PC-3 (cell line): Measurements from ENCODE around the gene ARL6IP1. TPM values are rescaled to one million over a fixed set of nuclear protein-coding genes. Genes with fewer than 3 reads are reported as not detected.

ENCODE experiments used
- ATAC-seq: fragments of 200-7000 bp; cut with Tn5 transposase; 2 replicates; pipeline ENCODE4 v1.9.1; 2020; ENCODE audit warnings: mild to moderate bottlenecking, moderate library complexity
- BruUV-seq: library from RNA; stranded (reverse); fragments of 400-500 nt; replicated peaks from 2 replicates; lab custom pipeline; 2021; lab: Mats Ljungman, UMichigan
- CTCF ChIA-PET: fragments of 300-600 bp; sonication (Branson Sonifier 250); formaldehyde crosslinking; loops from one replicate; lab custom pipeline; 2022; ENCODE audit warnings: antibody characterized with exemption; lab: Charles Lee
- POLR2A ChIA-PET: fragments of 300-600 bp; sonication (Branson Sonifier 250); formaldehyde crosslinking; loops from one replicate; lab custom pipeline; 2022; ENCODE audit warnings: antibody characterized with exemption; ENCODE audit not compliant: unreplicated experiment; lab: Charles Lee
- DNase-seq: peaks from one replicate; pipeline ENCODE4 v3.0.0-alpha.2; 2015
- H2AFZ ChIP-seq: fragments of 300-600 bp; sonication (generic); 2 replicates; pipeline ENCODE4 v1.6.0; 2016; ENCODE audit warnings: antibody characterized with exemption, low read length
- H3F3A ChIP-seq: fragments of 300-600 bp; sonication (generic); one replicate; pipeline ENCODE4 v1.6.0; 2017; ENCODE audit warnings: antibody characterized with exemption, low read length, control low read depth, mild to moderate bottlenecking; ENCODE audit not compliant: unreplicated experiment
- H3K27ac ChIP-seq: fragments of 300-600 bp; sonication (generic); 2 replicates; pipeline ENCODE4 v1.5.1; 2016; ENCODE audit warnings: mild to moderate bottlenecking, low read length
- H3K27me3 ChIP-seq: fragments of 300-600 bp; sonication (generic); 2 replicates; pipeline ENCODE4 v1.6.1; 2016; ENCODE audit warnings: low read length, mixed read lengths
- H3K36me3 ChIP-seq: fragments of 300-600 bp; sonication (generic); 2 replicates; pipeline ENCODE4 v1.6.1; 2016; ENCODE audit warnings: low read depth, mixed run types, low read length, mixed read lengths
- H3K4me1 ChIP-seq: fragments of 300-600 bp; sonication (generic); 2 replicates; pipeline ENCODE4 v1.5.1; 2016; ENCODE audit warnings: low read length; ENCODE audit not compliant: insufficient read depth
- H3K4me2 ChIP-seq: fragments of 300-600 bp; sonication (generic); 2 replicates; pipeline ENCODE4 v1.6.0; 2016; ENCODE audit warnings: low read length
- H3K4me3 ChIP-seq: fragments of 300-600 bp; sonication (generic); 2 replicates; pipeline ENCODE4 v1.5.1; 2016; ENCODE audit warnings: mild to moderate bottlenecking, low read length, mixed read lengths
- H3K79me2 ChIP-seq: fragments of 300-600 bp; sonication (generic); 2 replicates; pipeline ENCODE4 v1.6.1; 2017; ENCODE audit warnings: low read length, mixed read lengths
- H3K9ac ChIP-seq: fragments of 300-600 bp; sonication (generic); 2 replicates; pipeline ENCODE4 v1.6.0; 2016; ENCODE audit warnings: mild to moderate bottlenecking, low read length
- H3K9me2 ChIP-seq: fragments of 300-600 bp; sonication (generic); replicated peaks from 2 replicates; pipeline ENCODE4 v1.6.1; 2016; ENCODE audit warnings: mixed run types, low read length, mixed read lengths
- H3K9me3 ChIP-seq: fragments of 300-600 bp; sonication (generic); 2 replicates; pipeline ENCODE4 v1.6.1; 2016; ENCODE audit warnings: low read length, mixed read lengths
- H4K20me1 ChIP-seq: fragments of 300-600 bp; sonication (generic); 2 replicates; pipeline ENCODE4 v1.6.1; 2016; ENCODE audit warnings: low read length, mixed read lengths
- EZH2 ChIP-seq: fragments of 300-600 bp; sonication (generic); IDR thresholded peaks from one replicate; pipeline ENCODE4 v1.6.1; 2017; ENCODE audit warnings: antibody characterized with exemption, mild to moderate bottlenecking, low read length; ENCODE audit not compliant: unreplicated experiment
- EZH2phosphoT487 ChIP-seq: fragments of 300-600 bp; sonication (generic); IDR thresholded peaks from 2 replicates; pipeline ENCODE4 v1.6.1; 2018; ENCODE audit warnings: mild to moderate bottlenecking, antibody characterized with exemption, low read length, borderline replicate concordance
- intact Hi-C: fragments of 100-400 bp; cut with micrococcal nuclease; formaldehyde crosslinking; loops from 2 replicates; pipeline ENCODE4 v1.9.0; 2023
- total RNA-seq: library from RNA; depleted of rRNA; stranded (reverse); fragments of >200 nt; gene quantifications from 2 replicates; pipeline ENCODE4 v1.2.3, GENCODE V29; 2014
- TF ChIP-seq, protein P1 (sequence below): fragments of 300-600 bp; sonication (generic); conservative IDR thresholded peaks from 2 replicates; pipeline ENCODE4 v1.5.1; 2017; ENCODE audit warnings: antibody characterized with exemption, low read depth, mild to moderate bottlenecking, low read length

Gene ARL6IP1
- total RNA-seq, 1 experiment from 2014 or later: 150 TPM

DNA sequence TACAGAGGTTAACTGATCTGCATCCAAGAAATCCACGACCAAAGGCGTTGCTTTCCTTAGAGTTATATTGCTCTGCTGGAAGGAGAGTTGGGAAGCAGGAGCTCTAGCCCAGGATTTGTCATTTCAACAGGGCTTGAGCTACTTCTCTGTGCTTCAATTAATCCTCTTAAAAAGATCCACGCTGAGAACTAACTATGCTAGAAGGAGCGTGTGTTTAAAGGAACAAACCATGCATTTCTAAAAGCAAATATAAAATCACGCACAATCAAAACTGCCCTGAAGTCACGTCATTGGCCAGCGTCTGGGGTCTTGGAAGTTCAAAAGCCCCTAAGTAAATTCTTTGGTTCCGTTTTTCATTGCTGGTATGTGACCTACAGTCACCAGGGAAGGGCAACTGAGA, 1.1 kb downstream of the ARL6IP1 start:
- Histone ChIP-seq H2AFZ (no peak overlapping the region), H3K27ac (no peak overlapping the region), H3K79me2 (peaks cover 66% of the 10 kb centered on the region), H3K9me2 (no peaks in the 10 kb centered on the region), H3K9me3 (no peaks in the 10 kb centered on the region), H3K27me3 (no peaks in the 10 kb centered on the region), H3K4me3 (peak overlapping the region; percentile 100), H3K36me3 (peaks cover 34% of the 10 kb centered on the region), H3K4me1 (peaks cover 30% of the 10 kb centered on the region), H4K20me1 (peaks cover 47% of the 10 kb centered on the region), H3K9ac (peak overlapping the region; percentile 95), H3K4me2 (peak overlapping the region; percentile 99), H3F3A (no peaks in the 10 kb centered on the region)
- CTCF ChIA-PET: no interaction called here
- ATAC-seq (no peak), DNase-seq (no peak)
- BruUV-seq: no TSS peak
- no peak for TF ChIP-seq EZH2phosphoT487
- TF ChIP-seq, protein P1, sequence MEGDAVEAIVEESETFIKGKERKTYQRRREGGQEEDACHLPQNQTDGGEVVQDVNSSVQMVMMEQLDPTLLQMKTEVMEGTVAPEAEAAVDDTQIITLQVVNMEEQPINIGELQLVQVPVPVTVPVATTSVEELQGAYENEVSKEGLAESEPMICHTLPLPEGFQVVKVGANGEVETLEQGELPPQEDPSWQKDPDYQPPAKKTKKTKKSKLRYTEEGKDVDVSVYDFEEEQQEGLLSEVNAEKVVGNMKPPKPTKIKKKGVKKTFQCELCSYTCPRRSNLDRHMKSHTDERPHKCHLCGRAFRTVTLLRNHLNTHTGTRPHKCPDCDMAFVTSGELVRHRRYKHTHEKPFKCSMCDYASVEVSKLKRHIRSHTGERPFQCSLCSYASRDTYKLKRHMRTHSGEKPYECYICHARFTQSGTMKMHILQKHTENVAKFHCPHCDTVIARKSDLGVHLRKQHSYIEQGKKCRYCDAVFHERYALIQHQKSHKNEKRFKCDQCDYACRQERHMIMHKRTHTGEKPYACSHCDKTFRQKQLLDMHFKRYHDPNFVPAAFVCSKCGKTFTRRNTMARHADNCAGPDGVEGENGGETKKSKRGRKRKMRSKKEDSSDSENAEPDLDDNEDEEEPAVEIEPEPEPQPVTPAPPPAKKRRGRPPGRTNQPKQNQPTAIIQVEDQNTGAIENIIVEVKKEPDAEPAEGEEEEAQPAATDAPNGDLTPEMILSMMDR: no peak
- no peak for TF ChIP-seq EZH2
- intact Hi-C loops: loop anchor here (5.0 to 10.0 kb wide), 2 partner anchors 165 to 267 kb away; partner anchors contain the start of gene COQ7
- POLR2A ChIA-PET: interaction anchor here (2.3 kb wide), 1 partner anchor 10 kb away, joined by 11 read pairs; the partner anchor contains the start of gene RPS15A

DNA sequence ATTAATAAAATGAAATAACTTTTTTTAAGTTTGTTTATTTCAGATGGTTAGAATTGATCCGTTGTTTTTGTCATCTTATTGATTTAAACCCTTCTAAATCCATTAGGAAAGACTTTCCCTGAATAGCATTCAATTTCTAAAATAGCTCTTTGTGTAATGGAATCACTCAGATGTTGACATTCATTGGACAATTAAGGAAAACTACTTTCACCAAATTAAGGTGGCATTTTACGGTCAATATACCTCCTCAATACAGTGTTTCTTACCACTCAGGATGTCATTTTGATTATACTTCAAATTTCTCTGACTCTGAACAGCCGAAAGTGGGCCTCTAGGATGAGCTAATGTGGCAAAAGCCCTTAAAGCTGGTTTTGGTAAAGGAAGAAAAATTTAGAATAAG, 1.8 kb downstream of the ARL6IP1 start:
- no TSS peak for BruUV-seq

GRCh38 chr16:18797746-18798145, 3.6 kb downstream of the ARL6IP1 start:
- ChIA-PET POLR2A (no interaction called here), CTCF (no interaction called here)
- Histone ChIP-seq H3K4me3 (no peak overlapping the region), H3K27me3 (no peaks in the 10 kb centered on the region), H4K20me1 (peaks cover 47% of the 10 kb centered on the region), H3K4me1 (peaks cover 19% of the 10 kb centered on the region; the same call in 1 of the 2 replicates), H3F3A (no peaks in the 10 kb centered on the region), H3K9me3 (no peaks in the 10 kb centered on the region), H3K9me2 (no peaks in the 10 kb centered on the region), H3K9ac (no peak overlapping the region), H3K4me2 (peak overlapping the region; percentile 99), H2AFZ (no peak overlapping the region), H3K36me3 (peaks cover 52% of the 10 kb centered on the region), H3K27ac (no peak overlapping the region), H3K79me2 (peaks cover 62% of the 10 kb centered on the region)
- no peak for ATAC-seq
- no peak for DNase-seq
- intact Hi-C loops: no loop called here
- TF ChIP-seq, protein P1: no peak
- TF ChIP-seq EZH2: no peak
- TF ChIP-seq EZH2phosphoT487: no peak
- BruUV-seq: no TSS peak

More for the DNA sequence above, 1.8 kb downstream of the ARL6IP1 start:
- no peaks in the 10 kb centered on the region for H3K27me3 ChIP-seq
- H4K20me1 ChIP-seq: peaks cover 47% of the 10 kb centered on the region
- POLR2A ChIA-PET: no interaction called here
- H2AFZ ChIP-seq: no peak overlapping the region
- TF ChIP-seq, protein P1: no peak
- TF ChIP-seq EZH2phosphoT487 (no peak), EZH2 (no peak)
- H3K36me3 ChIP-seq: peaks cover 39% of the 10 kb centered on the region
- peaks cover 67% of the 10 kb centered on the region for H3K79me2 ChIP-seq
- H3K9me2 ChIP-seq: no peaks in the 10 kb centered on the region
- H3F3A ChIP-seq: no peaks in the 10 kb centered on the region
- no peak overlapping the region for H3K27ac ChIP-seq
- intact Hi-C loops: no loop called here
- H3K4me3 ChIP-seq: peak overlapping the region; percentile 100
- DNase-seq (no peak), ATAC-seq (no peak)
- no peaks in the 10 kb centered on the region for H3K9me3 ChIP-seq
- peak overlapping the region; percentile 95 for H3K9ac ChIP-seq
- CTCF ChIA-PET: no interaction called here
- H3K4me1 ChIP-seq: peaks cover 23% of the 10 kb centered on the region
- H3K4me2 ChIP-seq: peak overlapping the region; percentile 99
